K562 (cell line): ENCODE results near the gene SPDYE6. TPM values are rescaled to one million over a fixed set of nuclear protein-coding genes. Genes with fewer than 3 reads are reported as not detected.

ENCODE experiments used
- ATAC-seq: fragments of 200-7000 bp; cut with Tn5 transposase; 3 replicates; pipeline ENCODE4 v1.9.1; 2020; ENCODE audit warnings: moderate library complexity
- BruUV-seq: library from RNA; stranded (reverse); fragments of 400-500 nt; replicated peaks from 2 replicates; lab custom pipeline; 2021; lab: Mats Ljungman, UMichigan
- CTCF ChIA-PET: fragments of 300-600 bp; formaldehyde crosslinking; extraction: SDS; loops from one replicate; lab custom pipeline; 2021; ENCODE audit warnings: low intra/inter-chr PET ratio; lab: Yijun Ruan, JAX
- POLR2A ChIA-PET: fragments of 300-600, 350-650 bp; sonication (Branson Sonifier 250); formaldehyde crosslinking; extraction: SDS; loops from one replicate; lab custom pipeline; 2021; ENCODE audit warnings: antibody characterized with exemption, inconsistent platforms; lab: Yijun Ruan, JAX
- DNase-seq, 4 experiments: peaks; one replicate each; pipeline versions ENCODE4 v3.0.0 to v3.0.0-alpha.2; 2011 to 2018; ENCODE audit warnings: low spot score in 3 of 4, mixed read lengths in 3 of 4; ENCODE audit errors: extremely low read depth in 1 of 4
- FAIRE-seq: peaks from 2 replicates; lab custom pipeline; 2011; peaks lifted over from hg19 to GRCh38; lab: Jason Lieb, UNC
- H2AFZ ChIP-seq: 2 replicates; pipeline ENCODE4 v1.6.0; 2011; ENCODE audit warnings: low read depth, low read length, control low read depth, inconsistent platforms
- H3K27ac ChIP-seq: fragments of 200-600 bp; 3 replicates; pipeline ENCODE4 v1.8.0; 2011; ENCODE audit warnings: low read depth, mild to moderate bottlenecking, control low read depth, inconsistent platforms, low read length, moderate library complexity, mixed read lengths; ENCODE audit errors: extremely low read depth
- H3K27me3 ChIP-seq, 2 experiments: fragments of 300-600 bp in 1 of 2; 2 replicates in 1 of 2; 3 replicates in 1 of 2; pipeline versions ENCODE4 v1.6.0 to v1.8.0; 2011; ENCODE audit warnings: inconsistent platforms in 2 of 2, low read length in 2 of 2, mild to moderate bottlenecking in 1 of 2, mixed read lengths in 1 of 2, moderate library complexity in 1 of 2; ENCODE audit not compliant: control insufficient read depth in 2 of 2, insufficient read depth in 2 of 2
- H3K36me3 ChIP-seq: fragments of 300-600 bp; 3 replicates; pipeline ENCODE4 v1.8.0; 2011; ENCODE audit warnings: mild to moderate bottlenecking, low read length, inconsistent platforms; ENCODE audit not compliant: control insufficient read depth, insufficient read depth
- H3K4me1 ChIP-seq, 2 experiments: fragments of 200-600 bp in 1 of 2; replicated peaks in 1 of 2; 2 replicates in 1 of 2; 3 replicates in 1 of 2; pipeline versions ENCODE4 v1.5.1 to v1.8.0; 2011; ENCODE audit warnings: inconsistent platforms in 2 of 2, low read length in 2 of 2, mild to moderate bottlenecking in 1 of 2, mixed read lengths in 1 of 2, moderate library complexity in 1 of 2; ENCODE audit not compliant: control insufficient read depth in 2 of 2, insufficient read depth in 2 of 2
- H3K4me2 ChIP-seq: 2 replicates; pipeline ENCODE4 v1.6.1; 2011; ENCODE audit warnings: low read length, control low read depth, inconsistent platforms, mixed read lengths; ENCODE audit not compliant: insufficient read depth
- H3K4me3 ChIP-seq: fragments of 200-600 bp; sonication (generic), shearing (Covaris generic); 2 replicates; pipeline ENCODE4 v1.5.1; 2016; ENCODE audit warnings: control low read depth, inconsistent platforms
- H3K79me2 ChIP-seq: fragments of 200-600 bp; 3 replicates; pipeline ENCODE4 v1.8.0; 2011; ENCODE audit warnings: low read length, inconsistent platforms; ENCODE audit not compliant: control insufficient read depth, insufficient read depth
- H3K9ac ChIP-seq, 2 experiments: 2 replicates each; pipeline versions ENCODE4 v1.6.0 to v1.6.1; 2011; ENCODE audit warnings: low read depth in 2 of 2, low read length in 2 of 2, control low read depth in 1 of 2, inconsistent platforms in 1 of 2, mild to moderate bottlenecking in 1 of 2, mixed read lengths in 1 of 2; ENCODE audit not compliant: insufficient read depth in 1 of 2
- H3K9me1 ChIP-seq: one replicate; pipeline ENCODE4 v1.6.0; 2011; ENCODE audit warnings: inconsistent platforms, mild to moderate bottlenecking, low read length, moderate library complexity; ENCODE audit not compliant: control insufficient read depth, insufficient read depth
- H3K9me3 ChIP-seq: replicated peaks from 2 replicates; pipeline ENCODE4 v1.5.1; 2011; ENCODE audit warnings: low read depth, low read length, inconsistent platforms; ENCODE audit not compliant: control insufficient read depth, insufficient read depth
- H4K20me1 ChIP-seq: replicated peaks from 2 replicates; pipeline ENCODE4 v1.6.1; 2011; ENCODE audit warnings: low read length, inconsistent platforms, mixed read lengths; ENCODE audit not compliant: control insufficient read depth, insufficient read depth
- ARHGAP35 ChIP-seq: fragments of 450-650 bp; IDR thresholded peaks from 2 replicates; pipeline ENCODE4 v1.6.1; 2018; ENCODE audit not compliant: partially characterized antibody
- BCLAF1 ChIP-seq, 2 experiments: fragments of 450-650 bp in 1 of 2; IDR thresholded peaks; 2 replicates each; pipeline ENCODE4 v1.6.1; 2011 to 2017; ENCODE audit warnings: low read depth in 2 of 2, antibody characterized with exemption in 1 of 2, borderline replicate concordance in 1 of 2, low read length in 1 of 2, mild to moderate bottlenecking in 1 of 2, mixed read lengths in 1 of 2; ENCODE audit not compliant: control insufficient read depth in 1 of 2
- CEBPB ChIP-seq: fragments of 450-650 bp; IDR thresholded peaks from 2 replicates; pipeline ENCODE4 v1.6.1; 2016; ENCODE audit warnings: missing genetic modification characterization, missing compliant biosample characterization
- CEBPG ChIP-seq, 3 experiments: fragments of 200-800 bp in 1 of 3; sonication (Bioruptor generic) in 1 of 3; sonication (generic) in 1 of 3; formaldehyde crosslinking in 1 of 3; IDR thresholded peaks in 2 of 3; conservative IDR thresholded peaks in 1 of 3; 2 replicates each; pipeline versions ENCODE4 v1.6.1 to v1.8.0; 2016 to 2022; ENCODE audit warnings: missing compliant biosample characterization in 2 of 3, missing genetic modification characterization in 2 of 3, mild to moderate bottlenecking in 1 of 3, missing genetic modification reagents in 1 of 3
- FOXA3 ChIP-seq, 2 experiments: fragments of 450-650 bp in 1 of 2; sonication (generic) in 1 of 2; formaldehyde crosslinking; IDR thresholded peaks in 1 of 2; conservative IDR thresholded peaks in 1 of 2; 2 replicates each; pipeline versions ENCODE4 v1.4.0 to v1.8.0; 2020 to 2022; ENCODE audit warnings: mild to moderate bottlenecking in 2 of 2, missing genetic modification reagents in 1 of 2
- GTF2E2 ChIP-seq: fragments of 200-800 bp; sonication (Bioruptor generic); IDR thresholded peaks from 2 replicates; pipeline ENCODE4 v1.6.1; 2016; ENCODE audit warnings: missing genetic modification characterization, missing compliant biosample characterization
- HNRNPK ChIP-seq: fragments of 200-400 bp; formaldehyde crosslinking; IDR thresholded peaks from one replicate; pipeline ENCODE4 v1.6.1; 2018; ENCODE audit warnings: mild to moderate bottlenecking, low read depth, low read length; ENCODE audit not compliant: poor library complexity, severe bottlenecking
- MBD1 ChIP-seq: fragments of 250-450 bp; sonication (Bioruptor Pico); IDR thresholded peaks from 2 replicates; pipeline ENCODE4 v1.8.0; 2022; ENCODE audit warnings: inconsistent platforms
- RBBP5 ChIP-seq: fragments of 200-600 bp; sonication (generic); IDR thresholded peaks from 2 replicates; pipeline ENCODE4 v1.6.1; 2012; ENCODE audit warnings: borderline replicate concordance, mild to moderate bottlenecking, low read length, control low read depth, inconsistent platforms; ENCODE audit not compliant: insufficient read depth, poor library complexity, severe bottlenecking
- RUNX1 ChIP-seq: sonication (generic); IDR thresholded peaks from 2 replicates; pipeline ENCODE4 v1.6.1; 2016; ENCODE audit warnings: antibody characterized with exemption, low read depth
- SMC3 ChIP-seq: conservative IDR thresholded peaks from 2 replicates; pipeline ENCODE4 v1.6.1; 2011; ENCODE audit warnings: low read depth, low read length, improper control_type of control experiment; ENCODE audit not compliant: insufficient read depth
- TARDBP ChIP-seq: fragments of 450-650 bp; IDR thresholded peaks from 2 replicates; pipeline ENCODE4 v1.6.1; 2016
- ZBTB1 ChIP-seq: sonication (generic); formaldehyde crosslinking; IDR thresholded peaks from 2 replicates; pipeline ENCODE4 v1.8.1; 2023; ENCODE audit warnings: missing genetic modification reagents, low read depth, mild to moderate bottlenecking, borderline replicate concordance
- ZFP30 ChIP-seq: fragments of 250-450 bp; sonication (Bioruptor Pico); IDR thresholded peaks from 2 replicates; pipeline ENCODE4 v1.8.0; 2022; ENCODE audit warnings: moderate library complexity, mild to moderate bottlenecking, inconsistent platforms, borderline replicate concordance
- ZNF184 ChIP-seq: sonication (generic); formaldehyde crosslinking; IDR thresholded peaks from 2 replicates; pipeline ENCODE4 v1.5.0; 2020; ENCODE audit warnings: missing genetic modification reagents
- ZNF551 ChIP-seq: fragments of 250-450 bp; sonication (Bioruptor Pico); IDR thresholded peaks from 2 replicates; pipeline ENCODE4 v1.5.0; 2021; ENCODE audit warnings: mild to moderate bottlenecking, moderate library complexity
- WGBS: fragments of 100-300 bp; shearing (Covaris generic); methylation state at CpG from one replicate; pipeline ENCODE4 v1.1.6; 2016; ENCODE audit warnings: low coverage, mixed read lengths; ENCODE audit not compliant: insufficient coverage; ENCODE audit errors: missing lambda C conversion rate; 5-methylcytosine and 5-hydroxymethylcytosine counted together
- in situ Hi-C: fragments of 300-500 bp; cut with MboI; formaldehyde crosslinking; loops from 4 replicates; pipeline ENCODE4 v1.15.0; 2018; ENCODE audit warnings: inconsistent platforms, mixed read lengths
- intact Hi-C: fragments of 100-400 bp; cut with micrococcal nuclease; formaldehyde crosslinking; loops from 2 replicates; pipeline ENCODE4 v1.14.2; 2022
- polyA plus RNA-seq, 8 experiments: library from polyadenylated mRNA; depleted of rRNA in 4 of 8; stranded (reverse) in 5 of 8; unstranded in 3 of 8; fragments of >200 nt; fragmentation: Nextera tagmentation in 2 of 8; fragmentation: Illumina TruSeq in 1 of 8; extraction: Ambion mirVana in 2 of 8; extraction: Trizol in 1 of 8; gene quantifications; 2 replicates each; pipeline versions ENCODE4 v1.2.1 to v1.2.3, GENCODE V29; 2011 to 2014; ENCODE audit warnings: inconsistent platforms in 1 of 8, missing spikeins in 1 of 8
- total RNA-seq, 7 experiments: library from RNA; depleted of rRNA in 6 of 7; stranded (reverse); fragments of >200 nt in 6 of 7; fragmentation: Illumina TruSeq in 2 of 7; extraction: Trizol in 2 of 7; gene quantifications; 2 replicates each; pipeline versions ENCODE4 v1.2.1 to v1.2.3, GENCODE V29; 2011 to 2021; ENCODE audit warnings: low replicate concordance in 1 of 7
- TF ChIP-seq, protein P1 (sequence below): fragments of 250-450 bp; sonication (Bioruptor Pico); IDR thresholded peaks from 2 replicates; pipeline ENCODE4 v1.8.0; 2021; ENCODE audit warnings: moderate library complexity, mild to moderate bottlenecking, inconsistent platforms

Gene SPDYE6
- total and polyA plus RNA-seq, 9 of the 15 experiments (the other 6 are each of a cell fraction or from before 2014, with no cell fraction given) = 0.24 to 0.35 TPM; not detected in 7

- ATAC-seq = no peak
- POLR2A ChIA-PET = interaction anchor here (0.7 to 1.1 kb wide), 2 partner anchors 54 to 83 kb away, joined by 3 to 4 read pairs; no protein-coding TSS in a partner anchor
- FAIRE-seq = no peak
- Histone ChIP-seq H3K27ac (no peak overlapping the region), H3K9me1 (no peaks in the 10 kb centered on the region), H3K36me3 (peaks cover 60% of the 10 kb centered on the region; the same call in 2 of the 3 replicates), H3K4me3 (no peak overlapping the region), H3K9ac (no peak overlapping the region), H2AFZ (no peak overlapping the region), H3K4me2 (no peak overlapping the region), H3K4me1 (no peaks in the 10 kb centered on the region), H3K9me3 (no peaks in the 10 kb centered on the region), H4K20me1 (peaks cover 4% of the 10 kb centered on the region), H3K79me2 (no peaks in the 10 kb centered on the region), H3K27me3 (no peaks in the 10 kb centered on the region)
- intact Hi-C loops = no loop called here
- CTCF ChIA-PET = interaction anchor here (0.6 kb wide), 1 partner anchor 784 kb away, joined by 3 read pairs; no protein-coding TSS in a partner anchor
- in situ Hi-C loops = no loop called here
- 94% methylated on average over 6 of the region's 6 CpGs for WGBS
- no peak for DNase-seq
- no TSS peak for BruUV-seq
- TF ChIP-seq, protein P1, sequence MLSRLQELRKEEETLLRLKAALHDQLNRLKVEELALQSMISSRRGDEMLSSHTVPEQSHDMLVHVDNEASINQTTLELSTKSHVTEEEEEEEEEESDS (CRISPR knock-in tag) = no peak
- TF ChIP-seq GTF2E2 (tag) (no peak), RUNX1 (no peak), ARHGAP35 (no peak), BCLAF1 (IDR thresholded peaks at IDR 0.05; ENCODE audit: borderline replicate concordance in 1 of 2, control insufficient read depth in 1 of 2, low read depth in 2 of 2, low read length in 1 of 2) (no peak), ZFP30 (CRISPR knock-in tag) (no peak), SMC3 (no peak), CEBPG (CRISPR knock-in tag; IDR thresholded peaks at IDR 0.05) (no peak), CEBPG (tag; conservative IDR thresholded peaks at IDR 0.05 in 1 of 2, IDR thresholded peaks at IDR 0.05 in 1 of 2) (peak in 1 of 2 experiments; percentile 51; a peak in 2 of 4 replicates), FOXA3 (CRISPR knock-in tag; conservative IDR thresholded peaks at IDR 0.05 in 1 of 2, IDR thresholded peaks at IDR 0.05 in 1 of 2) (no peak), RBBP5 (no peak), HNRNPK (no peak), CEBPB (tag) (peak; percentile 56; the same call in 1 of the 2 replicates), ZNF184 (no peak), TARDBP (no peak), ZNF551 (CRISPR knock-in tag) (no peak), ZBTB1 (CRISPR knock-in tag) (no peak), MBD1 (no peak)
Measured at GRCh38 chr7:102387064-102387463, 30.8 kb upstream of the SPDYE6 start.
